ENCODE data around the gene BMAL2. TPM values are rescaled to one million over a fixed set of nuclear protein-coding genes. Genes with fewer than 3 reads are reported as not detected.

Gene BMAL2
- total RNA-seq, 6 experiments from 2014 or later, result 23.1 to 47.1 (median 39.9) TPM

DNA sequence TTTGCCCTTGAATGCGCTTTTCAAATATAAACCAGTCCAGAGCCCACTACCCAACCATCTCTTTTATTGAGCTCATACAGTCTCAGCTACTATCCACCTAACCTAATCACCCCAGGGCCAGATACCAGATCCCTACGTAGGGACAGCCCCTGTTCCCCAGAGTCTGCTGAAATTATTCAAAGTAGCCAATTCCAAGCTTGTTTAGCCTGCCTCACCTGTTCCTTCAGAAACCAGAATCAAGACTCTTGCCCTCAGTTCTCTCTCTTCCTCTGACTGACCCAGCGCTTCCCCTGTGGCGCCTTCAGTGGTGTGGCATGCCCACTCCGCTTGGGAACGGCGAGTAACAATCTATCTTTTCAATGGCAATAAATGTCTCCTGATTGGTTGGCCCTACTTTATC is 18.8 kb downstream of the BMAL2 start:
- H3K36me3 Mint-ChIP-seq (ENCODE audit: low read depth), result no peaks in the 10 kb centered on the region
- H3K4me1 Mint-ChIP-seq (ENCODE audit: low read depth), result peaks cover 29% of the 10 kb centered on the region
- no peaks in the 10 kb centered on the region for H3K9me3 Mint-ChIP-seq
- H3K27ac Mint-ChIP-seq, result no peak overlapping the region
- no peak overlapping the region for H3K4me3 Mint-ChIP-seq
- no peaks in the 10 kb centered on the region for H3K27me3 Mint-ChIP-seq (ENCODE audit: insufficient read depth)
- DNase-seq, result no peak
- TF ChIP-seq, protein P1, sequence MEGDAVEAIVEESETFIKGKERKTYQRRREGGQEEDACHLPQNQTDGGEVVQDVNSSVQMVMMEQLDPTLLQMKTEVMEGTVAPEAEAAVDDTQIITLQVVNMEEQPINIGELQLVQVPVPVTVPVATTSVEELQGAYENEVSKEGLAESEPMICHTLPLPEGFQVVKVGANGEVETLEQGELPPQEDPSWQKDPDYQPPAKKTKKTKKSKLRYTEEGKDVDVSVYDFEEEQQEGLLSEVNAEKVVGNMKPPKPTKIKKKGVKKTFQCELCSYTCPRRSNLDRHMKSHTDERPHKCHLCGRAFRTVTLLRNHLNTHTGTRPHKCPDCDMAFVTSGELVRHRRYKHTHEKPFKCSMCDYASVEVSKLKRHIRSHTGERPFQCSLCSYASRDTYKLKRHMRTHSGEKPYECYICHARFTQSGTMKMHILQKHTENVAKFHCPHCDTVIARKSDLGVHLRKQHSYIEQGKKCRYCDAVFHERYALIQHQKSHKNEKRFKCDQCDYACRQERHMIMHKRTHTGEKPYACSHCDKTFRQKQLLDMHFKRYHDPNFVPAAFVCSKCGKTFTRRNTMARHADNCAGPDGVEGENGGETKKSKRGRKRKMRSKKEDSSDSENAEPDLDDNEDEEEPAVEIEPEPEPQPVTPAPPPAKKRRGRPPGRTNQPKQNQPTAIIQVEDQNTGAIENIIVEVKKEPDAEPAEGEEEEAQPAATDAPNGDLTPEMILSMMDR (IDR thresholded peaks at IDR 0.05), result no peak

DNA sequence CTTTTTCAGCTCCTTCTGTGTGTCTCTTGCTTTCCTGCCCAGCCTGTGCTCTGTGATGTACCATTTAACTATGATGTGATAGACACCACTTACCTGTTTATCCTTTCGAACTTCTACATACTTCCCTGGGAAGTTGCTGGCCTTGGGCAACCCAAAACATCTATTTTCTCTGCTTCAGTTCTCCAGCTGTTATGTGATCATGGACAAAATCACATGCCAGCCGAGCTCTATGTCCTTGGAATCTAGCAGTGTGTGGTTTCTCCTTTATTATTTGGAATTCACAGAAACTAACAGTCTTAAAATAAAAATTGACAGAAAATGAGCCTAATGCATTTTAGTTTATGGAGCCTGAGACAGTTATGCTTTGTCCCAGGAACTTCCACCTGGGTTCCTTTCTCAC is 22.9 kb downstream of the BMAL2 start:
- Mint-ChIP-seq H3K4me3 (no peak overlapping the region), H3K27ac (peak overlapping the region; percentile 12; the same call in 1 of the 2 replicates), H3K27me3 (ENCODE audit: insufficient read depth) (no peaks in the 10 kb centered on the region), H3K4me1 (ENCODE audit: low read depth) (peaks cover 26% of the 10 kb centered on the region), H3K36me3 (ENCODE audit: low read depth) (no peaks in the 10 kb centered on the region), H3K9me3 (no peaks in the 10 kb centered on the region)
- TF ChIP-seq, protein P1 (IDR thresholded peaks at IDR 0.05), result no peak
- no peak for DNase-seq

DNA sequence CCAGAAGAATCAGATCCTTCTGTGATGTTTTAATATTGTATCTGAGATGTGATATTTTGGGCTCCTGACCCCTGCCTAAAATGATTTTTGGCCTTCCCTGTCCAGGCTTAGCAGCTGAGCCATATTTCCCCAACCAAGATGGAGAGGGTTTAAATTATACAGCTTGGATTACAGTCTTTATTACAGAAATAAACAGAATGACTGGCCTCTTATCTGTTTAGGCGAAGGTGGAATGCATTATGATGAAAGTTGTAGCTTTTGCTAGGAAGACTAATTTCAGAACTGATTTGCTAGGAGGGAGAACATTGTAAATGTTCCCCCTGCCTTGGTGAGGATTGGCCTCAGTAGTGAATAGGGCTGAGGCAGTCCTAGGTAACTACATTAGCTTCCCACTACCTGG is 23.3 kb downstream of the BMAL2 start:
- no peaks in the 10 kb centered on the region for H3K27me3 Mint-ChIP-seq (ENCODE audit: insufficient read depth)
- no peaks in the 10 kb centered on the region for H3K9me3 Mint-ChIP-seq
- H3K4me3 Mint-ChIP-seq, result no peak overlapping the region
- peaks cover 28% of the 10 kb centered on the region for H3K4me1 Mint-ChIP-seq (ENCODE audit: low read depth)
- no peak for DNase-seq
- no peak overlapping the region for H3K27ac Mint-ChIP-seq
- TF ChIP-seq, protein P1 (IDR thresholded peaks at IDR 0.05), result no peak
- H3K36me3 Mint-ChIP-seq (ENCODE audit: low read depth), result no peaks in the 10 kb centered on the region

DNA sequence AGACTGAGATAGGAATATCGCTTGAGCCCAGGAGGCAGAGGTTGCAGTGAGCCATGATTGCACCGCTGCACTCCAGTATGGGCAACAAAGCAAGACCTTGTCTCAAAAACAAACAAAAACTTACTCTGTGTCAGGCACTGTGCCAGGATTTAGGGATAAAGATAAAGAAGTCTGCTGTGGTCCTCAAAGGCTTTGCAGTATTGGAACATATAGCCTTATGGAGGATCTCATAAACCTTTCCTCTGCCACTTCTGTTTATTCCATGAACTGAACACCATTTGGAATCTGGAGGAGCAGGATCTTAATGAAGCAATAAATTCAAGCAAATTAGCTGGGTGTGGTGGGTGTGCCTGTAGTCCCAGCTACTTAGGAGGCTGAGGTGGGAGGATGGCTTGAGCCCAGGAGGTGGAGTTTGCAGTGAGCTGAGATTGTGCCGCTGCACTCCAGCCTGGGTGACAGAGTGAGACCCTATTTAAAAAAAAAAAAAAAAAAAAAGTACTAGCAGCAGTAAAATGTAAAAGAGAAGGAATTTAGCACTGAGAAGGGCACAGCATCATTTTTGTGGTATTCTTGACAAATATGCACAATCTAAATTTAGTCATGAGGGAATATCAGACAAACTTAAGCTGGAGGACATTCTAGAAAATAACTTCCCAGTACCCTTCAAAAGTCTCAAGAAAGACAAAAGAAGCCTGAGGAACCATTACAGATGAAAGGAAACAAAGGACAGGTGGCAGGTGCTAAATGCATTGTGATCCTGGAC is 27.1 kb downstream of the BMAL2 start:
- Mint-ChIP-seq H3K36me3 (ENCODE audit: low read depth) (peaks cover 8% of the 10 kb centered on the region; the same call in 1 of the 2 replicates), H3K27me3 (ENCODE audit: insufficient read depth) (no peaks in the 10 kb centered on the region), H3K4me1 (ENCODE audit: low read depth) (peaks cover 41% of the 10 kb centered on the region), H3K4me3 (no peak overlapping the region), H3K27ac (peak overlapping the region; percentile 65), H3K9me3 (no peaks in the 10 kb centered on the region)
- peak; percentile 15 for DNase-seq
- TF ChIP-seq, protein P1 (IDR thresholded peaks at IDR 0.05), result no peak

DNA sequence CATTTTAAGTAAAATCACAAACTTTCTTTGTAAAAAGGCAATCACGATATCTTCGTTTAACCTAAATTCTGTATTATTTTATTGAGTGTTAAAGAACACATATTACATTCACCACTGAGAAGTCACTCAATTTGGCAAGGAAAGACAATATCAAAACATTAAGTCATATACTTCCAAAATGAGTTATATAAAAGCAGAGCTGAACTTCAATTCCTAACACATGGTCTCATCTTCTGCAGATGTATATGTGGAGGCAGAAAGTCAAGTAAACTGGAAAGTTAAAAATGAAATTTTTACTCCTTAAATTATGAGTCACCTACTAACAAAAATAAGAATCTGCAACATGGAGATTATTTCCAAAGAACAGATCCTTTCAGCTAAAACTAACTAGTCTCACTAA is 28.7 kb downstream of the BMAL2 start:
- Mint-ChIP-seq H3K27me3 (ENCODE audit: insufficient read depth) (no peaks in the 10 kb centered on the region), H3K27ac (peak overlapping the region; percentile 66), H3K4me3 (peak overlapping the region; percentile 35; the same call in 1 of the 2 replicates), H3K36me3 (ENCODE audit: low read depth) (peaks cover 8% of the 10 kb centered on the region; the same call in 1 of the 2 replicates), H3K4me1 (ENCODE audit: low read depth) (peaks cover 36% of the 10 kb centered on the region), H3K9me3 (no peaks in the 10 kb centered on the region)
- TF ChIP-seq, protein P1 (IDR thresholded peaks at IDR 0.05), result no peak
- no peak for DNase-seq

All from HFFc6 (cell line).